Suprapubic skin (tissue), 4 donors: ENCODE data around the gene ZSWIM8. TPM values are rescaled to one million over a fixed set of nuclear protein-coding genes. Genes with fewer than 3 reads are reported as not detected.

Experiments
- DNase-seq, 2 donors: peaks; one replicate each; pipeline ENCODE4 v3.0.0-alpha.2; 2019; ENCODE audit warnings: low spot score in 2 of 2
- H3K27ac ChIP-seq: fragments of 200-600 bp; sonication (generic); one replicate; pipeline ENCODE4 v1.5.1; 2019
- H3K27me3 ChIP-seq: fragments of 200-600 bp; sonication (generic); one replicate; pipeline ENCODE4 v1.5.1; 2019
- H3K36me3 ChIP-seq: fragments of 200-600 bp; sonication (generic); one replicate; pipeline ENCODE4 v1.5.1; 2019
- H3K4me1 ChIP-seq: fragments of 200-600 bp; sonication (generic); one replicate; pipeline ENCODE4 v1.5.1; 2019
- H3K4me3 ChIP-seq: fragments of 200-600 bp; sonication (generic); one replicate; pipeline ENCODE4 v1.5.1; 2019; ENCODE audit warnings: mild to moderate bottlenecking
- H3K9me3 ChIP-seq: fragments of 200-600 bp; sonication (generic); one replicate; pipeline ENCODE4 v1.5.1; 2019
- EP300 ChIP-seq: sonication (generic); formaldehyde crosslinking; IDR thresholded peaks from one replicate; pipeline ENCODE4 v1.6.1; 2017; ENCODE audit warnings: antibody characterized with exemption
- POLR2A ChIP-seq, 2 donors: fragments of 450-650 bp; IDR thresholded peaks; one replicate each; pipeline ENCODE4 v1.6.1; 2017; ENCODE audit warnings: antibody characterized with exemption in 2 of 2, mild to moderate bottlenecking in 2 of 2, moderate library complexity in 2 of 2
- POLR2AphosphoS5 ChIP-seq, 3 donors: sonication (generic); formaldehyde crosslinking; IDR thresholded peaks; one replicate each; pipeline ENCODE4 v1.6.1; 2017; ENCODE audit warnings: antibody characterized with exemption in 3 of 3
- WGBS: methylation state at CpG from one replicate; pipeline ENCODE4 v1.1.5; 2018; 5-methylcytosine and 5-hydroxymethylcytosine counted together
- total RNA-seq, 4 donors: library from RNA; depleted of rRNA; stranded (reverse); fragments of >200 nt; gene quantifications; one replicate each; pipeline ENCODE4 v1.1.0, GENCODE V29; 2016
- TF ChIP-seq, protein P1 (sequence below), 2 donors: fragments of 200-600 bp in 1 of 2; fragments of 450-650 bp in 1 of 2; sonication (generic) in 1 of 2; IDR thresholded peaks; one replicate each; pipeline ENCODE4 v1.5.1; 2016 to 2019; ENCODE audit warnings: antibody characterized with exemption in 2 of 2, mild to moderate bottlenecking in 1 of 2, moderate library complexity in 1 of 2

Gene ZSWIM8
- total RNA-seq, 4 donors from 2014 or later, result 86.4 to 203 (median 121) TPM

DNA sequence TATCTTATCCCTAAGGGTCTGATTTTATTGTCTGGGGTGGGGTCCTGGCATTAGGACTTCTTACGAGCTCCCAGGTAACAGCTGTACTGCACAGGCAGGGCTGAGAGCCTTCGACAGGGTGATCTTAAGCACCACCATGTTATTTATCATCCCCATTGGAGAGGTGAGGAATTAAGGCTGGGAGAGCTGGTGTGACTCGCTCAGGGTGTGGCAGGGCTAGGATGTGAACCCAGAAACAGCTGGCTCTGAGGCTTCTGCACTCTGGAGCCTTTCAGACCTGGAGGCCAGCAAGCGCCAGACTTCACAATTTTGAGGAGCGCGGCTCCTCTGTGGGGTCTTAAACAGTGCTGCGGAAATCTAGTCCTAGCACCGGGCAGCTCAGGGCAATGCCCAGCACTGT is 53.4 kb downstream of the ZSWIM8 start:
- no peaks in the 10 kb centered on the region for H3K4me1 ChIP-seq
- DNase-seq, result no peak
- no peak overlapping the region for H3K4me3 ChIP-seq
- H3K9me3 ChIP-seq, result no peaks in the 10 kb centered on the region
- WGBS, result 85% methylated on average over 8 of the region's 8 CpGs
- H3K36me3 ChIP-seq, result peaks cover 79% of the 10 kb centered on the region
- H3K27ac ChIP-seq, result no peak overlapping the region
- TF ChIP-seq, protein P1, sequence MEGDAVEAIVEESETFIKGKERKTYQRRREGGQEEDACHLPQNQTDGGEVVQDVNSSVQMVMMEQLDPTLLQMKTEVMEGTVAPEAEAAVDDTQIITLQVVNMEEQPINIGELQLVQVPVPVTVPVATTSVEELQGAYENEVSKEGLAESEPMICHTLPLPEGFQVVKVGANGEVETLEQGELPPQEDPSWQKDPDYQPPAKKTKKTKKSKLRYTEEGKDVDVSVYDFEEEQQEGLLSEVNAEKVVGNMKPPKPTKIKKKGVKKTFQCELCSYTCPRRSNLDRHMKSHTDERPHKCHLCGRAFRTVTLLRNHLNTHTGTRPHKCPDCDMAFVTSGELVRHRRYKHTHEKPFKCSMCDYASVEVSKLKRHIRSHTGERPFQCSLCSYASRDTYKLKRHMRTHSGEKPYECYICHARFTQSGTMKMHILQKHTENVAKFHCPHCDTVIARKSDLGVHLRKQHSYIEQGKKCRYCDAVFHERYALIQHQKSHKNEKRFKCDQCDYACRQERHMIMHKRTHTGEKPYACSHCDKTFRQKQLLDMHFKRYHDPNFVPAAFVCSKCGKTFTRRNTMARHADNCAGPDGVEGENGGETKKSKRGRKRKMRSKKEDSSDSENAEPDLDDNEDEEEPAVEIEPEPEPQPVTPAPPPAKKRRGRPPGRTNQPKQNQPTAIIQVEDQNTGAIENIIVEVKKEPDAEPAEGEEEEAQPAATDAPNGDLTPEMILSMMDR (IDR thresholded peaks at IDR 0.05), result no peak
- TF ChIP-seq POLR2A (IDR thresholded peaks at IDR 0.05), result no peak
- H3K27me3 ChIP-seq, result no peaks in the 10 kb centered on the region

DNA sequence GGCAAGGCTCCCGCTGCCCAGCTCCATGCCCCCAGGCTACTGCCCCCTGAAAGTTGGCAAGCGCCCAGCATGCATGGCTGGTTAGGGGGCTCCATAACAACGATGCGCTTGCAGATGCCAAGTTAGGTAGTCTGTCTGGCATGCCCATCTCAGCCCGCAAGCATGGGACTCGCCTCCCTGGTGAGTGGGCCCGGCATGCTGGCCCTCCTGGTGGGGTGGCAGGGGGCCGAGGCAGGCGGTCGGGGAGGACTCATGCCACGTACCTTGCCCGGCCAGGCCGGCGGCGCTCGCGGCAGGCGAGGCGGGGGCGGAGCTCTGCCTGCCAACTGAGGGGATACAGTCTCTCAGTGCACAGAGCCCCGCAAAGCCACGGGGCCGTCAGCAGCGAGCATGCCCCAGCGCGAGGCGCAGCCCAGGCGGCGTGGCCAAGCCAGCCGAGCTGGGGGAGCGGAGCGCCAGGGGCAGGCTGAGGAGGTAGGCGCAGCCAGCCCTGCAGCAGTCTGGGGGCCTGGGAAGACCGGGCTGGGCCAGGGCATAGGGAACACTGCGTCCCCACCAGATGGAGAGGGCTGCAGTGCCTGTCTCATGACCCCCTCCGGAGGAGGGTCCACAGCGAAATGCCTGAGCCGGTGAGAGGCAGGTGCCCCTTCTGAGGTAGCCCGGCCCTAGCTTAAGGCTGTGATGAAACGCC is 54.0 kb downstream of the ZSWIM8 start:
- no peak overlapping the region for H3K27ac ChIP-seq
- DNase-seq, result no peak
- WGBS, result 97% methylated on average over 25 of the region's 40 CpGs
- no peaks in the 10 kb centered on the region for H3K27me3 ChIP-seq
- H3K4me1 ChIP-seq, result no peaks in the 10 kb centered on the region
- H3K36me3 ChIP-seq, result peaks cover 82% of the 10 kb centered on the region
- TF ChIP-seq, protein P1 (IDR thresholded peaks at IDR 0.05), result no peak
- no peak for TF ChIP-seq POLR2AphosphoS5 (IDR thresholded peaks at IDR 0.05)
- no peak for TF ChIP-seq POLR2A (IDR thresholded peaks at IDR 0.05)
- no peak for TF ChIP-seq EP300
- H3K4me3 ChIP-seq, result no peak overlapping the region
- H3K9me3 ChIP-seq, result no peaks in the 10 kb centered on the region

DNA sequence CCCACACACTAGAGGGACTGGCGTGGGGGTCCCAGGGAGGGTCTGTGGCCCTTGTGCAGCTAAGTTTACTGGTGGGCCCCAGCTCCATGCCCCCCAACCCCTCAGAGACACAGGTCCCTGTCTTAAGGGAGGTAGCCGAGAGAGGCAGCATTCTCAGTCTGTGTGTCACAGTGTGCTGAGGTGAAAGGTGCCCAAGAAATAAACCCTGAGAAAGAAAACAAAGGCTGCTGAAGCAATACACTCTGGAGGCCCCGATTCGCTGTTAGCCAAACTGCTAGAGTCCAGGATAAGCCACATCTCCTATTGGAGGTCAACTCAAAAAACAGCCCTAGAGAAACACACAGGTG is 54.6 kb downstream of the ZSWIM8 start:
- Histone ChIP-seq H3K4me3 (no peak overlapping the region), H3K4me1 (no peaks in the 10 kb centered on the region), H3K27me3 (no peaks in the 10 kb centered on the region), H3K27ac (no peak overlapping the region), H3K36me3 (peaks cover 86% of the 10 kb centered on the region), H3K9me3 (no peaks in the 10 kb centered on the region)
- WGBS, result 100% methylated on average over 4 of the region's 4 CpGs
- DNase-seq, result no peak
- TF ChIP-seq POLR2AphosphoS5 (IDR thresholded peaks at IDR 0.05), result no peak
- no peak for TF ChIP-seq EP300
- TF ChIP-seq, protein P1 (IDR thresholded peaks at IDR 0.05), result no peak
- TF ChIP-seq POLR2A (IDR thresholded peaks at IDR 0.05), result no peak

DNA sequence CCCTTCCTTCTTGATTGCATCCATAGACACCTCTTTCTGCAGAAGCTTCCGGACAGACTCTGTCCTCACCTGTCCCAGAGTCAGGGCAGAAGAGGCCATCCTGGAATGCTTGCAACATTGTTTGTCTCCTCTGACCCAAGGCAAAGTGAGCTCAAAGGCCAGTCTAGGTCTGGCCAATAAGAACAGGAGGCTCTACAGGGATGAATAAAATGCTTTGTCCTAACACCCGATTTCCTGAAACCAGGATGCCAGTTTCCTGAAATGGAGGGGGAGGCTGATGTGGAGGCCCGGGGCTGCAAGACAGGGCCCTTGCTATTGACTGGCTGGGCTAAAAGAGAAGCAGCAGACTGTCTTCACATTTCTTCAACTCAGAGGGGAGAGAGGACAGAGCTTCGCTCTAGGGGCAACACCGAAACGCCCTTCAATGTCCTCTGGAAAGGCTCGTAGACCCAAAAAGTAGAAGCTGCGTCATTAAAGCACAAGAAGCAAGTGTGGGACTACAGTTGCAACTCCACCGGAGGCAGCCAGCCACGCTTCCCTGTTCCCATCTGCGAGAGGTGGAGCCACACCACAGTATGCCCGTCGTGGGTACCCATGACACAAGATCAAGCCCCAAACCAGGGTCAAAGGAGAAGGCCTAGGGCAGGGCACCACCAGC is 55.1 kb downstream of the ZSWIM8 start:
- no peaks in the 10 kb centered on the region for H3K27me3 ChIP-seq
- DNase-seq, result no peak
- WGBS, result 87% methylated on average over 12 of the region's 13 CpGs
- TF ChIP-seq EP300, result no peak
- no peak for TF ChIP-seq POLR2AphosphoS5 (IDR thresholded peaks at IDR 0.05)
- TF ChIP-seq, protein P1 (IDR thresholded peaks at IDR 0.05), result no peak
- TF ChIP-seq POLR2A (IDR thresholded peaks at IDR 0.05), result no peak
- no peak overlapping the region for H3K4me3 ChIP-seq
- H3K4me1 ChIP-seq, result no peaks in the 10 kb centered on the region
- H3K9me3 ChIP-seq, result no peaks in the 10 kb centered on the region
- peak overlapping the region; percentile 2 for H3K27ac ChIP-seq
- peaks cover 84% of the 10 kb centered on the region for H3K36me3 ChIP-seq

DNA sequence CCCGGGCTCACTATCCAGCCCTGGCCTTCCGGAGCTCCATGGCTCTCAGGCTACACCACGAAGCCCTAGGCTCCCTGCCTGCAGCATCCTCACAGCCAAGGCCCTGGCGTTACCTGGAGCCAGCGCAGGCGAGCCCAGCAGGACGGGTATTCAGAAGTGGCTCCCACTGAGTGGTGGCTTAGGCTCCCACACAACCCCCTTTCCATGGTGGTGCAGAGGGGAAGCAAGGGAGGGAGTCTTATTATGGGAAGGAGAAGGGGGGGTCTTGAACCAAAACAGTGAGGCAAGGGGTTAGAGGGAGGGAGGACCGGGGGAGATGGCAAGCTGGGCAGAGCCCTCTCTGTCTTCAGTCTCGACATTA is 55.6 kb downstream of the ZSWIM8 start:
- no peaks in the 10 kb centered on the region for H3K27me3 ChIP-seq
- H3K9me3 ChIP-seq, result no peaks in the 10 kb centered on the region
- H3K4me1 ChIP-seq, result no peaks in the 10 kb centered on the region
- no peak for TF ChIP-seq EP300
- no peak for TF ChIP-seq POLR2A (IDR thresholded peaks at IDR 0.05)
- TF ChIP-seq POLR2AphosphoS5 (IDR thresholded peaks at IDR 0.05), result no peak
- TF ChIP-seq, protein P1 (IDR thresholded peaks at IDR 0.05), result no peak
- H3K27ac ChIP-seq, result peak overlapping the region; percentile 2
- DNase-seq, result no peak
- H3K36me3 ChIP-seq, result peaks cover 80% of the 10 kb centered on the region
- no peak overlapping the region for H3K4me3 ChIP-seq
- 93% methylated on average over 6 of the region's 9 CpGs for WGBS
